T follicular helper cell (primary cell): ENCODE results near the gene CLMN.
"Not testable (repeated sequence)": the region's sequence is repeated elsewhere in the genome, so short reads cannot be mapped to it uniquely, and the experiment has no call there.

Experiments
- DNase-seq: peaks from one replicate; pipeline ENCODE4 v3.0.0-alpha.2; 2020; ENCODE audit warnings: low read depth

The CLMN gene

DNA sequence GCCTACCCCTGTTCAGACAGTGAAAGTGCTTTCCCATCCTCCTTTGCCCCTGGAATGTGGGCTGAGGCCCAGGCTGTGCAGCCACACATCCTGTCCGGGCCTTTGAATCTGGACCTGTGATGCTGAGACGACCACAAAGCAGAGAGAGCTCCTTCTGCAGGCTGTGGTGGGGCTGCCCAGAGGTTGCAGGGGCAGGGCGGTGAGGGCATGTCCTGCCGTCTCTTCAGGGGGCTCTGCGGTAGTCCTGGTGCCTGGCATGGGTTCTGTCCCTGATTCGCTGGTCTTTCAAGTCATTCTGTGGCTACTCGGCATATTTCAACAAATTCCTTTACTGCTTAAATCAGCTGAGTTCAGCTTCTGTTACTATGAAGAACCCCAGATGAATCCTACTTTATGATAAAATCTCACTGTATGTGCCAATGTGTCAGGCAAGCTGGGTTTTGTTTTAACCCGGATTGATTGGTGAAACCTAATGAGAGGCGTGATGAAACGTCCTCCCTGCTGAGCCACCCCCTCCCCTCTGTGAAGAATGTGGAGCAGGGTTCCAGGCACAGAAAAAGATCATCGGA lies 99.0 kb downstream of the CLMN start:
- DNase-seq: no peak

DNA sequence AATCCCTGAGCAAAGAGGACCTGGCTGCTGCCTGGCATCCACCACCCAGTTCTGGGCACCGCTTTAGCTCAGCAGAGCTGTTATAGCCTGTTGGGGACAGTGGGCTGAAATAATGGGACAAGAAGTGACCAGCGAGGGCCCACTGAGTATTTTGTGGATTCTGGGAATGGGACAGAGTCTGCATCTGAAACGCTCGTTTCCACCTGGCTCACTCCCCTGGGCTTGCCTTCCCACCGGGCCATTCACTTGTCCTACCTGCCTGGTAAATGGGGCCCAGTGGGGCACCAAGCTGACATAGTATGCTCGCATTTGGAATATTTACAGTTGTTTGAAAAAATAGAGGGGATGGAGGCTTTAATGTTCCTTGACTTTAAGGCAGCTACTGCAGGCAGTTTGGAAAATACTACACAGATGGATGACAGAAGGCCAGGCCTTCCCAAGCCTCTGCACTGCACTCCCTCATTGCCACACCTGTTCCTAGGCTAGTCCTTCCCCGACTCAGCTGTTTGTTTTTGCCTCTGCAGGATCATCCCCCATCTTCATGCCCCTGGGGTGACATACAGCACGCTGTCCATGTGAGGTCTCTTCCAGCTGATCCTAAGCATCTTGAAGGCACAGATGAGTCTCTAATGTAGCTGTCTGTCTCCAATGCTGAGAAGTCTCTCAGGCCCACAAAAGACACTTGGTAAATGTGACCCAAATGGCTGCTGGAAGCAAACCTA lies 101.1 kb downstream of the CLMN start:
- no peak for DNase-seq

DNA sequence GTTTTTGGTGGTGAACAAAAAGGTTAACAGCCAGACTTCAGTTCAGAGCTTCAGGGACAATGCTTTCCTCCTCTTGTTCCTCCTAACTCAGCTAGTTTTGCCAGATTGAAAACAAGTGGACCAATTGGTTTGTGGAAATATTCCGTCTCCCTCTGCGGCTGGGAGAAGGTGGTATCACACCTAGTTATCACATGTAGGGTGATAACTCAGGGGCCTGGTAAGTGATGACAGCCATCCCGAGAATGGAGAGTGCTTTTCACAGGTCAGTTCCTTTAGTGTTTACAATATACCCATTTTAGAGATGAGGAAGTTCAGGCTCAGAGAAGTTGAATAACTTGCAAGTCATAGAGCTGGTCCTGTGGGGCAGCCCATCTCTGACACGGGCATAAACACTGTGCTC lies 101.7 kb downstream of the CLMN start:
- no peak for DNase-seq

DNA sequence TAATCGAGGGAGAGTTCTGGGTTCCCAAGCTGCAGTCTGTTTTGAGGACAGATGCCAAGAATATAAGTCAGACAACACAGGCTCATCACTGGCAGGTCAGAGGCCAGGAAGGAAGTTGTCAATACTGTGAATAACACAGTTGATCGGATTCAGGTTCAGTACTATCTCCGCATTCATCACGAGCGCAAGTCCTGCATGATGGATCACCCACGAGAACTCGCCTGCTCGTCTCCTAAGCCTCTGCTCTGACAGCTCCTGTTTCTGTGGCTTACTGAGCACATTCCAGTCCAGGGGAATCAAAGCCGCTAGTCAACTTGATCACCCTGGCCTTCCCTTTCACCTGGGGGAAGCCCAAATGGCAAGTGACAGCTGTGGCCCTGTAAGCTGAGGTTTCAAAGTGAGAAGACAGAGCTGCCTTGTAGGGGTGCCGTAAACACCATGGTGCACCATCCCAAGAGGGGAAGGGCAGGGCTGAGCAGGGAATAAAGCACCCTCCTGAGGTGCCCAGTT lies 102.3 kb downstream of the CLMN start:
- DNase-seq: no peak

DNA sequence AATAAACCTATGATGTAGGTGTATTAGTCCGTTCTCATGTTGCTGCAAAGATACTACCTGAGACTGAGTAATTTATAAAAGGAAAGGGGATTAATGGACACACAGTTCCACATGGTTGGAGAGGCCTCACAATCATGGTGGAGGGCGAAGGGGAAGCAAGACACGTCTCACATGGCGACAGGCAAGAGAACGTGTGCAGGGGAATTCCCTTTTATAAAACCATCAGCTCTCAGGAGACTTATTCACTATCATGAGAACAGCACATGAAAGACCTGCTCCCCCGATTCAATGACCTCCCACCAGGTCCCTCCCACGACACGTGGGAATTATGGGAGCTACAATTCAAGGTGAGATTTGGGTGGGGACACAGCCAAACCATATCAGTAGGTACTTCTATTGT lies 103.7 kb downstream of the CLMN start:
- DNase-seq: no peak

DNA sequence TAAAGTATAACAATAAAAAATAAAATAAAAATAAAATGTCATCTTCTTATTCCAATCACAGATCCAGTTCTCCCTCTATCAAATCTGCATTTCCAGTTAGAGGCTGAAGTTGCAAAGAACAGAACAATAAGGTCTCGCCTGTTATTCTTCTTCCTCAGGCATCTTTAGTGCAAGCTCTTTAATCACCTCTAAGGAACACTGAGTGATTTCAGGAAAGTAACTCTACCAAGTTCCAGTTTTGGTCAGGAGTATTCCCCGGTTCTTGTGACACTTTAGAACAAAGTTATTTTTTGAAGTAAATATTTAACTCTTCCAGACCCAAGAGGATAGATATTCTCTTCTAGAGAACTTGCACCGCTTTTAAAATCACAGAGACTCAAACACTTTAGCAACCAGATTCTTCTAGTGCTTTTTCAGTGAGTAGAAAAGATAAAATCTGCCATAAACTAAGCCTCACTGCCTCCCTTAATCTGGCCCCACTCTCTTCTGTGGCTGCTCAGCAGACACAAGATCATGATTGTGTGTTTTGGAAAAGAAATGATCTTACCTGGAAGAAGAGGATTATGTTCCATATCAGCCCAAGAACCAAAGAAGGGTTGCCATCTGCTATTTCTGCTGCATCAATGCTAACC lies 104.5 kb downstream of the CLMN start:
- no peak for DNase-seq

DNA sequence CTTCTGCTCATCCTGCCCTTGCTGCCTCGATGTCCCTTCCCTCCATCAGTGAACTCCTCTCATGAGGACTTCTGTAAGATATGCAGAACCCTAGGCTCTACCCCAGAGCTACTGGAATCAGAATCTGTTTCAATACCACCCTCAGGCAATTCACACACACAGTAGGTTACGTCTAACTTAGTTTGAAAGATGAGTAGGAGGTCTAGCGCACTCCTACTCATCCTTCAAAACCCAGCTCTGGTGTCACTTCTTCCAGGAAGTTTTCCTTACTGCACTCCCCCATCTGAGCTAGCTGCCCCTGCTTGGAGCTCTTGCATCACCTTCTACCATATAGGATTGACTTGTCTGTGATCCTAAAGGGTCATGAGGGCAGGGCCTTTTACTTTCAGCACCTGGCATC lies 105.9 kb downstream of the CLMN start:
- DNase-seq: no peak

DNA sequence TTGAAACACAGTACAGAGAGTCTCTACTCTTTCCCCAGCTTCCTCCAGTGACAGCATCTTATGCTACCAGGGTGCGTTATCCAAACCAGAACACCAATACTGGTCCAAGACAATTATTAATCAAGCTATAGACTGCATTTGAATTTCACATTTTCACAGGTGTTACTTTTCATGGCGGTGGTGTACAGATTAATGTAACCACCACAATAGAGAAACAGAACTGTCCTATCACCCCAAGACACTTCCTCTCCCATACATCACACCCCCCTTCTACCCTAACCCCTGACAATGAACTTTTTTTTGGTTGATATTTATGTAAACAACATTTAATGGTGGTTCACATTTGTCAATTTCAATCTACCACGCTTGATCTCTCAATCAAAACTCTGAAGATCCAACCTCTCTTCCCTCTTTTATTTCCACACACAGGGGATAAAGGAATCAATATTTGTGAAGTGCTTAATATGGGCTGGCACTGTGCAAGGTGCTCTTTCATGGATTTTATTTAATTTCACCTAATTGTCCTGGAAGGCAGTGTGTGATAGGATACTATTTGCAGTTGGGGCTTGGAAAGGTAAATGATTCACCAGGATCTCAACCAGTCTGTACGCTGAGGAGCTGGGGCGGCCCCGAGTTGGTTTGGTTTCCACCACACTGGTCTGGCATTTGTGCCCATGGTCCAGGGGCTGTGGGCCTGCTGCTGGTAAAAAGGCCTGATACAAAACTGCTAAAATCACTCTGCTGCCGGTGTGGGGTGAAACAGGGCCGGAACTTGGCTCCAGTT lies 107.8 kb downstream of the CLMN start:
- no peak for DNase-seq

DNA sequence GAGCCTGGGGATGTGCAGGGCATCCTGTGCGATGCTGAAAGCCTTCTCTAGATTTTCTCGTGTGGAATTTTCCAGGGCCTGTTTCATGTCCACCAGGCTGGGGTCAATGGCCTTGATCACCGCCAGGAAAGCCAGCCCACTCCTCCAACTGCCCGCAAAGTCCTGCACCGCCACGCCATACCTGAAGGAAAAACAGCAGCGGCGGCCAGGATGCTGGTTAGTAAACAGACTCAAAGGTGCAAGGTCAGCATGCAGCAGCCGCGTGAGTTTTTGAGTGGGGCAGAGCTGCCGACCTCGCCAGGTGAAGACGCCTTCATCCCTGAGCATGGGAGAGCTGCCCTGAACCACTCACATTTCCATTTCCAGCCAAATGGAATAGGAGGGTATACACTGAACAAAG lies 109.0 kb downstream of the CLMN start:
- no peak for DNase-seq

DNA sequence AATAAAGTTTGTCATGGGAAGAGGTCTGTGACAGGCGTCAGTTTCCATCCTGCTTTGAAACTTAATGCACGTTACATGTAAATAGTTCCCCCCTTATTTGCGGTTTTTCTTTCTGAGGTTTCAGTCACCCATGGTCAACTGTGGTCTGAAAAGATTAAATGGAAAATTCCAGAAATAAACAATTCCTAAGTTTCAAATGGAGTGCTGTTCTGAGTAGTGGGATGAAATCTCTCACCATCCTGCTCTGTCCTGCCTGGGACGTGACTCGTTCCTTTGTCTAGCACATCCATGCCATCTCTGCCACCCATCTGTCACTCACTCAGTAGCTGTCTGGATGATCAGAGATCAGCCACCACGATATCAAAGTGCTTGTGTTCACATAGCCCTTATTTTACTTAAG lies 111.1 kb downstream of the CLMN start:
- no peak for DNase-seq

DNA sequence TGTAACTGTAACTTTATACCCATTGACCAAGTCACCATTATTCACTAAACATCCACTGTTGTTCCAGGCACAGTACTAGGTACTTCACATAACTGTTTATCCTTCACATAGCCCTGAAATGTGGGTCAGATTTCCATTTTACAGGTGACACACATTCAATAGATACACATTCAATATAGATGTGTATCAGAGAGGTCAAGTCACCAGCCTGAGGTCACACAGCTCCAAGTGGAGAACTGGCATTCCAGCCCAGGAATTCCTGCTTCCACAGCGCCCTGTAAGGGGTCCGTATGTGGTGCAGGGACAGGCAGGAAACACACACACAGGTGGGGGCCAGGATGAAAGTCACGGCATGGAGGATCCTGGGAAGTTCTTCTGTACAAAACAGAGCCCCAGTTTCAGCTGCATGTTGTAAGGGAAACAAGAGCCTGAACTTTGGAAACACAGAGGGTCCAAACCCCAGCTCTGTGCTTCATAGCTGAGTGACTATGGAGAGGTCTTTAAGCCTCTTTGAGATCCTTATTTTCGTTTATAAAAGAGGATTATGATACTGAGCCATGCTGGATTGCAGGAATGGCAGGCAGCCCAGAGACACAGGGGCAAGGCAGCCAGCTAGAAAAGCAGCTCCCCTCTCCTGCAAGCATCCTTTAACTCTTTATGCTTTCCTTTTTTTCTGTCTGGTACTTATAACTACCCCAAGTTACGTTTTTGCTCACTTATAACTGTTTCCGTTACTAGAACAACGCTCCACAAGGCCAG lies 112.1 kb downstream of the CLMN start:
- DNase-seq: no peak

DNA sequence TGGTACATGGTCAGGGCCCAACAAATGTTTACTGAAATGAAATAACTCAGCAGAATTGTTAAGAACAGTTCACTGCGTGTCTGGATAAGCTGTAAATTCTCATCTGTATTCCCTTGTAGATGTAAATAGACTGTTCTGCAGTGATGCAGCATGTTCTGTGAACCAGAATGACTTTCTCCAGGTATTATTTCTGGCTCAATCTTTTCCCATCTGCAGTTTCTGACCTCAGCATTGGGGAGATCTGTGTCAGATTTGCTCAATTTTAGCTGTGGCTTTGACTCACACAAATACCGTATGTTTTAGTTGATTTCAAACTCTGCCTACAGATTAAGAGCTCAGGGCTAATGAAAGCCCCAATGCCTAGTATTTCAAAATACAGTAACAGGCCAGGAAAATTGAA lies 113.2 kb downstream of the CLMN start:
- DNase-seq: no peak

DNA sequence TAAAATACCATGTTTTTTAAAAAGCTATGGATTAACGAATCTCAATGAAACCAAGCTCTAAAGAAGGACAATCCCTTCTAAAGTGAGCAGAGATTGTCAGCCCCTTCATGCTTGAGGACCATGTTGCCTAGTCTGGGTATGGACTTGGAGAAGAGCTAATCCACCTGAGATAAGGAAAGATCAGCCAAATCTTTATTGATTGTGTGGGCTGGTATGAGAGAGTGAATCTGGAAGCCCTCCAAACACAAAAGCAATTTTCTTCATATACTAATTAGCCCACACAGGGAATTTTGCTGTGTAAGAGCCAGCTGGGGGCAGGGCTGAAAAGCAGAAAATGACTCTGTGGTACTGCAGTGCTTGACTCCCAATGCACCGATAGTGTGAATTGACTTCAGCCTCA lies 115.0 kb downstream of the CLMN start:
- DNase-seq: no peak

DNA sequence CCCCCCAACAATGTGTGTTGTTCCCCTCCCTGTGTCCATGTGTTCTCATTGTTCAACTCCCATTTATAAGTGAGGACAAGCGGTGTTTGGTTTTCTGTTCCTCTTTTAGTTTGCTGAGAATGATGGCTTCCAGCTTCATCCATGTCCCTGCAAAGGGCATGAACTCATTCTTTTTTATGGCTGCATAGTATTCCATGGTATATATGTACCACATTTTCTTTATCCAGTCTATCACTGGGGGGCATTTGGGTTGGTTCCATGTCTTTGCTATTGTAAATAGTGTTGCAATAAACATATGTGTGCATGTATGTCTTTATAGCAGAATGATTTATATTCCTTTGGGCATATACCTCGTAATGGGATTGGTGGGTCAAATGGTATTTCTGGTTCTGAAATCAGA lies 118.0 kb downstream of the CLMN start:
- not testable (repeated sequence) for DNase-seq

DNA sequence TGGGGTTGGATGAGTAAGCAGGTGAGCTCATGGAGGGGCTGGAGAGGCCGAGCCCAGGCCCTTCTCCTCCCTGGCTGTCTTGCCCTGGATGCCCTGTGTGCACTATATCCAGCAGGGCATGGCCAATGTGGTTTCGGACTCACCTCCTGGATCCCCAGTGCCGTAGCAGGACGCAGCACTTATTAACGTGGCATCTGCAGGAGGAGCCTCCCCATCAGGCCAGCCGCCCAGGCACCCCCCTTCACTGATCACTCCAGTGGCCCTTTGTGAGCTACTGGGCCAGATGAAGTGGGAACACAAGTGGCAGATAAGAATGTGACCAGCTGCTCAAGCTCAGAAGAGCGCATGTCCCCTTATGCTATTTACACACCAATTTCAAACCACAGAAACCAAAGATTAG lies 119.3 kb downstream of the CLMN start:
- no peak for DNase-seq

DNA sequence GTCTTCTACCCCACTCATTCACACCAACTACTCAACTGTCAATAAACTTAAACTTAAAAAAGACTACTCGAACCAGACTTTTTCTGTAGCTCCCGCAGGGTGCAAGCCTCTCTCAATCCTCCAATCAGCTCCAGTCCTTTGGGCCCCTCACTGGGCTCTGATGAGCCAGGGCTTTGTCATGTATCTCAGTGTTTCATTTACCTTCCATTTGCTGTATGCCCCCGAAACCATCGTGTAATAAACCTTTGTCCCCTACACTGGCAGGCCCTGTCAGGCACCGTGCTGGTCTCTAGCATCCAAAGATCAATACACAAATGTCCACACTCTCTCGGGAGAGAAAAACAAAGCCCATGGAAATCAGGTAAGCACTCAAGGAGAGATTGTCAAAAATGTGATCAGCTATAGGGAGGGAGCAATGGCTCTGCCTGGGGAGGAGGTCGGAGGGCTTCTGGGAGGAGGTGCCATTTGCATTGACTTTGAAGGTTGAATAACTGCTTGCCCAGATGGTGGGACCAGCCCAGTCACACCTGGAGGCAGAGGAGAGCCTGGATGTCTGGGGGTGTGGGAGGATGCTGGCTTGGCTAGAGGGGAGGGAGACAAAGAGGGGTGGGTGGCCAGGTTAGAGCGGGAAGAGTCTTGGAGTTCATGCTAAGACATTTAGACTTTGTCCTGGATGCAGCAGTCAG lies 120.3 kb downstream of the CLMN start:
- no peak for DNase-seq

DNA sequence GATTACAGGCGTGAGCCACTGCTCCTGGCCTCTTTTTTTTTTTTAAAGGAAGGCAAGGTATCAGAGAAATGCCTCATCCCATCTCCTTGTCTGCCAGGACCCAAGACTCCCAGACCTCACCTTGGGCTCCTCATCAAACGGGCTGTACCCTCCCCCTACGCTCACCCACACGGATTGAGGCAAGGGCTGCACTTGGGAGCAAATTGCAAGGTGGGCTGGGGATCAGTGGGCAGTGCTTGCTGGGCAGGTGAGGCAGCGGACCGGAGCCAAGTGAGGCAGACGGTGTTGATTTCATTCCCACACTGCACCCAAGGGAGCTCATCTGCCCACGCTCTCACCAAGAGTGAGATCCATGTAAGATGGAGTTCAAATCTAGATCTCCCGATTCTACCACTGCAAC lies 121.4 kb downstream of the CLMN start:
- DNase-seq: no peak

DNA sequence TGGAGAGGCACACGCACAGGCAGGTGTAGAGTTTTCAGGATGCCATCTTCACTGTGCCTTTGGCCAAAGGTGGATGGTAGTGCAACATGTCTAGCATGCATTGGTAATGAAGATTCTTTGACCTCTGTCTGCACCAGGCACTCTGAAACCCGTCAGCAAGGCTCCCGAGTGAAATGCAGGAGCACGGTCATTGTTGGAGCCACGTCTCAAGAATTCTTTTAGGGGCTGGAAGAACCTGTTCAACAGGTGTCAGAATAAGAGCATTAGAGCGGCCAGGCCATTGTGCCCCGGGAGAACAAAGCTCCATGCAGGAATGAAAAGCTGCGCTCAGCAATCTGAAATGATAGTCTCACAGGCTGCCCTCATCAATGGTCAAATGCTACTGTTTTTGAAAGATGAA lies 122.2 kb downstream of the CLMN start:
- no peak for DNase-seq

DNA sequence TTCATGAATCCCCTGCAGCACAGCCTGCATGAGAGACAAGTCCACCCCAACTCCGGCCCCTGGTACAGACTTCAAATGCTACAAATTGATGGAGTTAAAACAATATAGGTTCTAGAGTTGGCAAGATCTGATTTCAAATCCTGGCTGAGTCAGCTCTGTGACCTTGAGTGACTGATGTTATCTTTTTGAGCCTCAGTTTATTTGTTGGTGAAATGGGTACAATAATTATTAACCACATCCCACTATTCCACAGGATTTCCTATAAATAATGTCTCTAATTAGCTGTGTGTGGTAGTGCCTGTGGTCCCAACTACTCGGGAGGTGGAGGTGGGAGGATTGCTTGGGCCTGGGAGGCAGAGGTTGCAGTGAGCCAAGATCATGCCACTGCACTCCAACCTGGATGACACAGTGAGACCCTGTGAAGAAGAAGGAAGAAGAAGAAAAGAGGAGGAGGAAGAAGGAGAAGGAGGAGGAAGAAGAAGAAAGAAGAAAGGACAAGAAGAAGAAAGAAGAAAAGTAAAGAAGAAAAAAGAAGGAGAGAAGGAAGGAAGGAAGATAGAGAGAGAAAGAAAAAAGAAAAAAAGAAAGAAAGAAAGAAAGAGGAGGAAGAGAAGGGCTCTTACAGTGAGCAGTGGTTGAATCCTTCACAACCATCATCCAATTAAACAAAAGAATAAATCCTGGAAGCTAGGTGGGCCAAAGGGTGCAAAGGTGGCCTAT lies 122.7 kb downstream of the CLMN start:
- DNase-seq: no peak

DNA sequence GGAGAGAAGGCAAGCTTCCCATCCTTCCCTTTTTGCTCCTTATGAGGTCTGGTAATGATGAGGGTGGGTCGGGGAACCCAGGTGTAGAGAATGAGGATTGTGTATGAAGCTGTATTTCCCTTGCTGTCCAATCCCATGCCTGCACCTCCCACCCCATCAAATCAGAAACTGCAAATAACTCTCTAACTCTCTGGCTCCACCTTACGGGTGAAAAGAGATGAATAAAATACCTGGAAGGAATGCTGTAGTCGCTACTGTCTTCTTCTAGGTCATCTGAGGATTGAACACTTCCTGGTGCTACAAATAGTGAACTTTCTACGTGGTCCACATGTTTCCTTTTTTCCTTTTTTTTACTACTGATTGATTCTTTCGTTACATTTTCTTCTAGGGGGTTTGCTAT lies 123.4 kb downstream of the CLMN start:
- no peak for DNase-seq

DNA sequence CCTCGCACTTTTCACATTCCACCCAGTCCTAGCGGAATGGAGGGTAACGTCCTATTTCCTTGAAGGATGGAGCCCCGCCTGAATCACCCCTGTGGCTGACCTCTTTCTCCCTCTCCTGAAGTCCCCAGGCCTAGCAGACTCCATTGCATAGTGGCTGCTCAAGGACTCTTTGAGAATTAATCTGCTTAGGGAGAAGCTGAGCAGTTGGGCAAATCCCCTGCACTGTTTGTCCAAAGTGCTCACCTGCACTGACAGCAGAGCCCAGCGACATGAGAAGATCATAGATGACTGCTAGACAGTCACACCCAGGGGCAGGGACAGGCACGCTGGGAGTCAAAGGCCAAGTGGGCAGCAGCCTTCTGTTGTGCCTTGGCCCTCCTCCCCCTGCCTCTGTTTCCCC lies 124.7 kb downstream of the CLMN start:
- DNase-seq: no peak
